Neural cell (in vitro differentiated cells): ENCODE data around the gene GTF3A. TPM values are rescaled to one million over a fixed set of nuclear protein-coding genes. Genes with fewer than 3 reads are reported as not detected.

ENCODE experiments used
- H2AFZ ChIP-seq: fragments of 200-600, 300-800 bp; sonication (generic), shearing (Covaris generic); 2 replicates; pipeline ENCODE4 v1.6.0; 2014; ENCODE audit warnings: low read depth, mild to moderate bottlenecking, antibody characterized with exemption, low read length, moderate library complexity
- H3F3A ChIP-seq: fragments of 200-600 bp; shearing (Covaris generic); 2 replicates; pipeline ENCODE4 v1.6.1; 2016; ENCODE audit warnings: mild to moderate bottlenecking, moderate library complexity, mixed read lengths, antibody characterized with exemption, low read length; ENCODE audit not compliant: insufficient read depth, poor library complexity, severe bottlenecking
- H3K27ac ChIP-seq: fragments of 200-600, 300-800 bp; sonication (generic), shearing (Covaris generic); 2 replicates; pipeline ENCODE4 v1.5.1; 2014; ENCODE audit warnings: mild to moderate bottlenecking, low read length, moderate library complexity
- H3K27me3 ChIP-seq: fragments of 300-800, 200-600 bp; sonication (generic), shearing (Covaris generic); 2 replicates; pipeline ENCODE4 v1.6.0; 2014; ENCODE audit warnings: mild to moderate bottlenecking, low read depth, low read length, moderate library complexity; ENCODE audit not compliant: insufficient read depth
- H3K36me3 ChIP-seq: fragments of 300-800, 200-600 bp; sonication (generic), shearing (Covaris generic); 2 replicates; pipeline ENCODE4 v1.5.1; 2014; ENCODE audit warnings: mild to moderate bottlenecking, antibody characterized with exemption, low read length, moderate library complexity; ENCODE audit not compliant: insufficient read depth
- H3K4me2 ChIP-seq: fragments of 300-800, 200-600 bp; sonication (generic), shearing (Covaris generic); 2 replicates; pipeline ENCODE4 v1.6.0; 2014; ENCODE audit warnings: mild to moderate bottlenecking, low read length
- H3K4me3 ChIP-seq: fragments of 300-800, 200-600 bp; sonication (generic), shearing (Covaris generic); 2 replicates; pipeline ENCODE4 v1.5.1; 2014; ENCODE audit warnings: mild to moderate bottlenecking, low read length, moderate library complexity
- H3K79me2 ChIP-seq: fragments of 200-600 bp; shearing (Covaris generic); replicated peaks from 2 replicates; pipeline ENCODE4 v1.6.0; 2014; ENCODE audit warnings: mild to moderate bottlenecking, low read length, moderate library complexity; ENCODE audit not compliant: insufficient read depth
- H3K9ac ChIP-seq: fragments of 300-800, 200-600 bp; sonication (generic), shearing (Covaris generic); 2 replicates; pipeline ENCODE4 v1.6.1; 2016; ENCODE audit warnings: mild to moderate bottlenecking, low read length, mixed read lengths
- H3K9me2 ChIP-seq: fragments of 200-600 bp; shearing (Covaris generic); 2 replicates; pipeline ENCODE4 v1.6.1; 2016; ENCODE audit warnings: mild to moderate bottlenecking, low read length, mixed read lengths; ENCODE audit not compliant: insufficient read depth
- H3K9me3 ChIP-seq: fragments of 200-600, 300-800 bp; sonication (generic), shearing (Covaris generic); 2 replicates; pipeline ENCODE4 v1.6.1; 2016; ENCODE audit warnings: mild to moderate bottlenecking, mixed run types, low read length, moderate library complexity, mixed read lengths
- H4K20me1 ChIP-seq: fragments of 200-600 bp; shearing (Covaris generic); 2 replicates; pipeline ENCODE4 v1.6.1; 2016; ENCODE audit warnings: mild to moderate bottlenecking, mixed run types; ENCODE audit not compliant: insufficient read depth
- EP300 ChIP-seq: fragments of 450-650 bp; conservative IDR thresholded peaks from 2 replicates; pipeline ENCODE4 v1.6.1; 2014; ENCODE audit warnings: antibody characterized with exemption, mild to moderate bottlenecking, moderate library complexity; ENCODE audit not compliant: poor library complexity, severe bottlenecking
- EZH2 ChIP-seq: fragments of 200-600, 300-800 bp; shearing (Covaris generic), sonication (generic); IDR thresholded peaks from 2 replicates; pipeline ENCODE4 v1.6.1; 2014; ENCODE audit warnings: antibody characterized with exemption, low read length, borderline replicate concordance, mild to moderate bottlenecking; ENCODE audit not compliant: insufficient read depth, poor library complexity, severe bottlenecking
- MXI1 ChIP-seq: fragments of 450-650 bp; conservative IDR thresholded peaks from 2 replicates; pipeline ENCODE4 v1.6.1; 2014; ENCODE audit warnings: antibody characterized with exemption, mild to moderate bottlenecking; ENCODE audit not compliant: poor library complexity, severe bottlenecking
- POLR2AphosphoS5 ChIP-seq: IDR thresholded peaks from 2 replicates; pipeline ENCODE4 v1.6.1; 2012
- RAD21 ChIP-seq: fragments of 450-650 bp; conservative IDR thresholded peaks from 2 replicates; pipeline ENCODE4 v1.6.1; 2014; ENCODE audit warnings: antibody characterized with exemption, mild to moderate bottlenecking, moderate library complexity
- SMC3 ChIP-seq: fragments of 450-650 bp; conservative IDR thresholded peaks from 2 replicates; pipeline ENCODE4 v1.6.1; 2014; ENCODE audit warnings: antibody characterized with exemption, mild to moderate bottlenecking, moderate library complexity; ENCODE audit not compliant: poor library complexity
- TAF1 ChIP-seq: IDR thresholded peaks from 2 replicates; pipeline ENCODE4 v1.6.1; 2012; ENCODE audit warnings: low read depth
- polyA plus RNA-seq: library from polyadenylated mRNA; depleted of rRNA; stranded (reverse); fragments of >200 nt; gene quantifications from 2 replicates; pipeline ENCODE4 v1.2.3, GENCODE V29; 2014
- TF ChIP-seq, protein P1 (sequence below): fragments of 450-650 bp; IDR thresholded peaks from 2 replicates; pipeline ENCODE4 v1.5.1; 2014; ENCODE audit warnings: antibody characterized with exemption, mild to moderate bottlenecking, moderate library complexity; ENCODE audit not compliant: poor library complexity, severe bottlenecking
- TF ChIP-seq, protein P2 (sequence below): IDR thresholded peaks from 2 replicates; pipeline ENCODE4 v1.6.1; 2012; ENCODE audit warnings: borderline replicate concordance

The GTF3A gene
- polyA plus RNA-seq, 1 donor from 2014 or later: 104 TPM

- H3K9me3 ChIP-seq: no peaks in the 10 kb centered on the region
- no peak overlapping the region for H3K27ac ChIP-seq
- no peak overlapping the region for H2AFZ ChIP-seq
- TF ChIP-seq, protein P1, sequence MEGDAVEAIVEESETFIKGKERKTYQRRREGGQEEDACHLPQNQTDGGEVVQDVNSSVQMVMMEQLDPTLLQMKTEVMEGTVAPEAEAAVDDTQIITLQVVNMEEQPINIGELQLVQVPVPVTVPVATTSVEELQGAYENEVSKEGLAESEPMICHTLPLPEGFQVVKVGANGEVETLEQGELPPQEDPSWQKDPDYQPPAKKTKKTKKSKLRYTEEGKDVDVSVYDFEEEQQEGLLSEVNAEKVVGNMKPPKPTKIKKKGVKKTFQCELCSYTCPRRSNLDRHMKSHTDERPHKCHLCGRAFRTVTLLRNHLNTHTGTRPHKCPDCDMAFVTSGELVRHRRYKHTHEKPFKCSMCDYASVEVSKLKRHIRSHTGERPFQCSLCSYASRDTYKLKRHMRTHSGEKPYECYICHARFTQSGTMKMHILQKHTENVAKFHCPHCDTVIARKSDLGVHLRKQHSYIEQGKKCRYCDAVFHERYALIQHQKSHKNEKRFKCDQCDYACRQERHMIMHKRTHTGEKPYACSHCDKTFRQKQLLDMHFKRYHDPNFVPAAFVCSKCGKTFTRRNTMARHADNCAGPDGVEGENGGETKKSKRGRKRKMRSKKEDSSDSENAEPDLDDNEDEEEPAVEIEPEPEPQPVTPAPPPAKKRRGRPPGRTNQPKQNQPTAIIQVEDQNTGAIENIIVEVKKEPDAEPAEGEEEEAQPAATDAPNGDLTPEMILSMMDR: no peak
- TF ChIP-seq EZH2 (no peak), EP300 (no peak), TAF1 (no peak), MXI1 (no peak), RAD21 (no peak), SMC3 (no peak), POLR2AphosphoS5 (no peak)
- TF ChIP-seq, protein P2, sequence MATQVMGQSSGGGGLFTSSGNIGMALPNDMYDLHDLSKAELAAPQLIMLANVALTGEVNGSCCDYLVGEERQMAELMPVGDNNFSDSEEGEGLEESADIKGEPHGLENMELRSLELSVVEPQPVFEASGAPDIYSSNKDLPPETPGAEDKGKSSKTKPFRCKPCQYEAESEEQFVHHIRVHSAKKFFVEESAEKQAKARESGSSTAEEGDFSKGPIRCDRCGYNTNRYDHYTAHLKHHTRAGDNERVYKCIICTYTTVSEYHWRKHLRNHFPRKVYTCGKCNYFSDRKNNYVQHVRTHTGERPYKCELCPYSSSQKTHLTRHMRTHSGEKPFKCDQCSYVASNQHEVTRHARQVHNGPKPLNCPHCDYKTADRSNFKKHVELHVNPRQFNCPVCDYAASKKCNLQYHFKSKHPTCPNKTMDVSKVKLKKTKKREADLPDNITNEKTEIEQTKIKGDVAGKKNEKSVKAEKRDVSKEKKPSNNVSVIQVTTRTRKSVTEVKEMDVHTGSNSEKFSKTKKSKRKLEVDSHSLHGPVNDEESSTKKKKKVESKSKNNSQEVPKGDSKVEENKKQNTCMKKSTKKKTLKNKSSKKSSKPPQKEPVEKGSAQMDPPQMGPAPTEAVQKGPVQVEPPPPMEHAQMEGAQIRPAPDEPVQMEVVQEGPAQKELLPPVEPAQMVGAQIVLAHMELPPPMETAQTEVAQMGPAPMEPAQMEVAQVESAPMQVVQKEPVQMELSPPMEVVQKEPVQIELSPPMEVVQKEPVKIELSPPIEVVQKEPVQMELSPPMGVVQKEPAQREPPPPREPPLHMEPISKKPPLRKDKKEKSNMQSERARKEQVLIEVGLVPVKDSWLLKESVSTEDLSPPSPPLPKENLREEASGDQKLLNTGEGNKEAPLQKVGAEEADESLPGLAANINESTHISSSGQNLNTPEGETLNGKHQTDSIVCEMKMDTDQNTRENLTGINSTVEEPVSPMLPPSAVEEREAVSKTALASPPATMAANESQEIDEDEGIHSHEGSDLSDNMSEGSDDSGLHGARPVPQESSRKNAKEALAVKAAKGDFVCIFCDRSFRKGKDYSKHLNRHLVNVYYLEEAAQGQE: no peak
- no peaks in the 10 kb centered on the region for H3K9me2 ChIP-seq
- no peak overlapping the region for H3K9ac ChIP-seq
- H3K36me3 ChIP-seq: no peaks in the 10 kb centered on the region
- no peaks in the 10 kb centered on the region for H4K20me1 ChIP-seq
- no peaks in the 10 kb centered on the region for H3K27me3 ChIP-seq
- H3K4me3 ChIP-seq: no peak overlapping the region
- no peak overlapping the region for H3K4me2 ChIP-seq
- no peaks in the 10 kb centered on the region for H3F3A ChIP-seq
- H3K79me2 ChIP-seq: no peaks in the 10 kb centered on the region
Measured at GRCh38 chr13:27409013-27409412, 15.4 kb upstream of the GTF3A start.

DNA sequence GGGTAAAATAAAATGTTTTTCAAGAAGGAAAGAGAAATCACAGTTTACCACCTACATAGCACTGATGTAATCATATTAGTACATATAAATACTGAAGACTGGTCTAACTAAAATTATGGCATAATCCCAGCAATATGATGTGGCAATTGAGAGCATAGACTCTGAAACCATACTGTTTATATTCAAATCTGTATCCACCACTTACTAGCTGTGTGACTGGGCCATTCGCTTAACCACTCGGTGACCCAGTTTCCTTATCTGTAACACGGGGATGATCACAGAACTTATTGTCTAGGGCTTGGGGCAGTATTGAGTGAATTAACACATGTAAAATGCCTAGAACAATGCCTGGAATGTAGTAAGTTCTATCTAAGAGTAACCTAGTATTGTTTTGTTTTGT is 13.1 kb upstream of the GTF3A start:
- Histone ChIP-seq H4K20me1 (no peaks in the 10 kb centered on the region), H2AFZ (no peak overlapping the region), H3K4me3 (no peak overlapping the region), H3K27me3 (no peaks in the 10 kb centered on the region), H3F3A (no peaks in the 10 kb centered on the region), H3K9ac (no peak overlapping the region), H3K27ac (no peak overlapping the region), H3K4me2 (no peak overlapping the region), H3K9me2 (no peaks in the 10 kb centered on the region), H3K9me3 (no peaks in the 10 kb centered on the region), H3K79me2 (no peaks in the 10 kb centered on the region), H3K36me3 (no peaks in the 10 kb centered on the region)
- no peak for TF ChIP-seq EZH2
- TF ChIP-seq, protein P1: no peak
- TF ChIP-seq TAF1: no peak
- TF ChIP-seq SMC3: no peak
- no peak for TF ChIP-seq RAD21
- no peak for TF ChIP-seq EP300
- TF ChIP-seq POLR2AphosphoS5: no peak
- TF ChIP-seq MXI1: no peak
- TF ChIP-seq, protein P2: no peak
